Renal cortical epithelial cell (primary cell): ENCODE data around the gene AKR1E2. TPM values are rescaled to one million over a fixed set of nuclear protein-coding genes. Genes with fewer than 3 reads are reported as not detected.

Experiments
- DNase-seq: peaks from one replicate; pipeline ENCODE4 v3.0.0-alpha.2; 2011; ENCODE audit warnings: low read depth
- total RNA-seq: library from RNA; depleted of rRNA; stranded (reverse); fragments of >200 nt; gene quantifications from 2 replicates; pipeline ENCODE4 v1.2.3, GENCODE V29; 2014

The AKR1E2 gene
- total RNA-seq, 1 donor from 2014 or later, result 6.0 TPM

- no peak for DNase-seq
These were observed 12.5 kb upstream of the AKR1E2 start for GRCh38 chr10:4813496-4813895.

- DNase-seq, result peak; percentile 54
These were observed 10.3 kb upstream of the AKR1E2 start for GRCh38 chr10:4815646-4816180.

GRCh38 chr10:4816966-4817365 is 9.0 kb upstream of the AKR1E2 start:
- DNase-seq, result no peak

GRCh38 chr10:4819067-4819466 is 6.9 kb upstream of the AKR1E2 start:
- no peak for DNase-seq

- DNase-seq, result no peak
These were observed 6.3 kb upstream of the AKR1E2 start for GRCh38 chr10:4819707-4820106.

- DNase-seq, result no peak
These were observed 5.1 kb upstream of the AKR1E2 start for GRCh38 chr10:4820804-4821401.

GRCh38 chr10:4822208-4822607 is 3.8 kb upstream of the AKR1E2 start:
- DNase-seq, result no peak

- DNase-seq, result no peak
These were observed 1.2 kb upstream of the AKR1E2 start for GRCh38 chr10:4824791-4825310.

GRCh38 chr10:4825456-4825867 is 545 bp upstream of the AKR1E2 start:
- DNase-seq, result no peak

GRCh38 chr10:4826792-4827324 is 851 bp downstream of the AKR1E2 start:
- no peak for DNase-seq

- no peak for DNase-seq
These were observed 2.0 kb downstream of the AKR1E2 start for GRCh38 chr10:4828005-4828404.

GRCh38 chr10:4830551-4830950 is 4.5 kb downstream of the AKR1E2 start:
- DNase-seq, result no peak

GRCh38 chr10:4831091-4831490 is 5.1 kb downstream of the AKR1E2 start:
- no peak for DNase-seq

GRCh38 chr10:4833286-4833685 is 7.3 kb downstream of the AKR1E2 start:
- no peak for DNase-seq

- no peak for DNase-seq
These were observed 8.9 kb downstream of the AKR1E2 start for GRCh38 chr10:4834898-4835405.

- DNase-seq, result no peak
These were observed 9.5 kb downstream of the AKR1E2 start for GRCh38 chr10:4835494-4835918.

GRCh38 chr10:4836416-4836969 is 10.5 kb downstream of the AKR1E2 start:
- no peak for DNase-seq

GRCh38 chr10:4837551-4837950 is 11.5 kb downstream of the AKR1E2 start:
- no peak for DNase-seq

- DNase-seq, result no peak
These were observed 12.7 kb downstream of the AKR1E2 start for GRCh38 chr10:4838743-4839142.

- no peak for DNase-seq
These were observed 13.3 kb downstream of the AKR1E2 start for GRCh38 chr10:4839353-4839752.

- DNase-seq, result no peak
These were observed 14.1 kb downstream of the AKR1E2 start for GRCh38 chr10:4840151-4840550.

- DNase-seq, result no peak
These were observed 17.6 kb downstream of the AKR1E2 start for GRCh38 chr10:4843525-4844180.
